HepG2 (cell line): ENCODE results near the gene HSD11B1L. TPM values are rescaled to one million over a fixed set of nuclear protein-coding genes. Genes with fewer than 3 reads are reported as not detected.

Source experiments
- CC2D1A ChIP-seq: sonication (generic); formaldehyde crosslinking; IDR thresholded peaks from 2 replicates; pipeline ENCODE4 v1.8.1; 2023; ENCODE audit warnings: mild to moderate bottlenecking, missing genetic modification reagents
- ELK4 ChIP-seq: sonication (generic); formaldehyde crosslinking; IDR thresholded peaks from 2 replicates; pipeline ENCODE4 v1.9.0; 2021; ENCODE audit warnings: missing genetic modification reagents, borderline replicate concordance
- HDAC2 ChIP-seq: sonication (generic); formaldehyde crosslinking; IDR thresholded peaks from 2 replicates; pipeline ENCODE4 v1.4.0; 2020; ENCODE audit warnings: missing genetic modification reagents
- HNRNPH1 ChIP-seq: fragments of 200-400 bp; formaldehyde crosslinking; optimal IDR thresholded peaks from 2 replicates; pipeline ENCODE3; 2017; ENCODE audit warnings: mild to moderate bottlenecking, low read depth, low read length
- LBX2 ChIP-seq: sonication (generic); formaldehyde crosslinking; IDR thresholded peaks from 2 replicates; pipeline ENCODE4 v1.5.0; 2020; ENCODE audit warnings: missing genetic modification reagents, mild to moderate bottlenecking, borderline replicate concordance
- MEF2D ChIP-seq: sonication (generic); formaldehyde crosslinking; IDR thresholded peaks from 2 replicates; pipeline ENCODE4 v1.5.1; 2020; ENCODE audit warnings: mild to moderate bottlenecking, missing genetic modification reagents
- MXD1 ChIP-seq: sonication (generic); formaldehyde crosslinking; IDR thresholded peaks from 2 replicates; pipeline ENCODE4 v1.4.0; 2020; ENCODE audit warnings: mild to moderate bottlenecking, missing genetic modification reagents
- NAIF1 ChIP-seq: sonication (generic); formaldehyde crosslinking; IDR thresholded peaks from 2 replicates; pipeline ENCODE4 v1.5.0; 2020; ENCODE audit warnings: mild to moderate bottlenecking, missing genetic modification reagents, borderline replicate concordance
- POGZ ChIP-seq: sonication (generic); formaldehyde crosslinking; IDR thresholded peaks from 2 replicates; pipeline ENCODE4 v1.4.0; 2020; ENCODE audit warnings: mild to moderate bottlenecking, missing genetic modification reagents
- POLR2AphosphoS5 ChIP-seq: IDR thresholded peaks from 2 replicates; pipeline ENCODE4 v1.6.1; 2012; ENCODE audit warnings: low read depth, low read length
- SRSF4 ChIP-seq: fragments of 200-400 bp; formaldehyde crosslinking; IDR thresholded peaks from one replicate; pipeline ENCODE4 v1.6.1; 2018; ENCODE audit warnings: mild to moderate bottlenecking, low read depth, low read length, moderate library complexity; ENCODE audit not compliant: poor library complexity, severe bottlenecking
- ZBTB7B ChIP-seq: sonication (generic); formaldehyde crosslinking; IDR thresholded peaks from 2 replicates; pipeline ENCODE4 v1.4.0; 2020; ENCODE audit warnings: missing genetic modification reagents
- ZMYM3 ChIP-seq: sonication (generic); formaldehyde crosslinking; IDR thresholded peaks from 2 replicates; pipeline ENCODE4 v1.5.1; 2020; ENCODE audit warnings: mild to moderate bottlenecking, missing genetic modification reagents
- ZNF18 ChIP-seq: sonication (generic); formaldehyde crosslinking; IDR thresholded peaks from 2 replicates; pipeline ENCODE4 v1.8.0; 2022; ENCODE audit warnings: mild to moderate bottlenecking, missing genetic modification reagents; ENCODE audit not compliant: insufficient replicate concordance
- ZNF770 ChIP-seq: sonication (generic); formaldehyde crosslinking; IDR thresholded peaks from 2 replicates; pipeline ENCODE4 v1.5.0; 2020; ENCODE audit warnings: mild to moderate bottlenecking, missing genetic modification reagents
- polyA plus RNA-seq, 8 experiments: library from polyadenylated mRNA; depleted of rRNA in 3 of 8; stranded (reverse) in 7 of 8; unstranded in 1 of 8; fragments of >200 nt; fragmentation: Illumina TruSeq in 4 of 8; extraction: Trizol in 4 of 8; gene quantifications; 2 replicates each; pipeline versions ENCODE4 v1.2.1 to v1.2.3, GENCODE V29; 2011 to 2016; ENCODE audit warnings: low read depth in 4 of 8, missing spikeins in 1 of 8, mixed read lengths in 1 of 8; ENCODE audit not compliant: insufficient read depth in 1 of 8
- total RNA-seq, 5 experiments: library from RNA; depleted of rRNA; stranded (reverse); fragments of >200 nt; fragmentation: Illumina TruSeq; extraction: Trizol; gene quantifications; 2 replicates each; pipeline ENCODE4 v1.2.3, GENCODE V29; 2016; ENCODE audit warnings: low read depth in 1 of 5
- TF ChIP-seq, protein P1 (sequence below): sonication (generic); formaldehyde crosslinking; IDR thresholded peaks from 2 replicates; pipeline ENCODE4 v1.4.0; 2020; ENCODE audit warnings: missing genetic modification reagents, low read depth, mild to moderate bottlenecking, borderline replicate concordance
- TF ChIP-seq, protein P2 (sequence below): IDR thresholded peaks from 2 replicates; pipeline ENCODE4 v1.6.1; 2012; ENCODE audit warnings: inconsistent platforms

Gene HSD11B1L
- total and polyA plus RNA-seq, 2 of the 13 experiments (the other 11 are each of a cell fraction or from before 2014, with no cell fraction given): 2.8 to 3.9 TPM

- TF ChIP-seq ZMYM3 (CRISPR knock-in tag) (peak; percentile 39; the same call in 1 of the 2 replicates), NAIF1 (CRISPR knock-in tag) (0 out of 2 replicates have a peak, but pooled peaks have one; percentile 78), ZNF18 (CRISPR knock-in tag) (no peak), SRSF4 (no peak), CC2D1A (CRISPR knock-in tag) (peak; percentile 72; the same call in 1 of the 2 replicates), LBX2 (CRISPR knock-in tag) (peak; percentile 80), MEF2D (CRISPR knock-in tag) (peak; percentile 69), POLR2AphosphoS5 (peak; percentile 92), HDAC2 (peak; percentile 83), POGZ (CRISPR knock-in tag) (peak; percentile 87), MXD1 (peak; percentile 94; the same call in 1 of the 2 replicates), ELK4 (CRISPR knock-in tag) (0 out of 2 replicates have a peak, but pooled peaks have one; percentile 44), HNRNPH1 (no peak), ZNF770 (CRISPR knock-in tag) (peak; percentile 60), ZBTB7B (peak; percentile 48; the same call in 1 of the 2 replicates)
- TF ChIP-seq, protein P1, sequence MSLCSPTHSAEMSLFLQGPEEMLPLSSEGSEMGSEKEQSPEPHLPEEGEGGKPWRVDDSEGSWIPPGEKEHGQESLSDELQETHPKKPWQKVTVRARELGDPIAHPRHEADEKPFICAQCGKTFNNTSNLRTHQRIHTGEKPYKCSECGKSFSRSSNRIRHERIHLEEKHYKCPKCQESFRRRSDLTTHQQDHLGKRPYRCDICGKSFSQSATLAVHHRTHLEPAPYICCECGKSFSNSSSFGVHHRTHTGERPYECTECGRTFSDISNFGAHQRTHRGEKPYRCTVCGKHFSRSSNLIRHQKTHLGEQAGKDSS (CRISPR knock-in tag): peak; percentile 52; the same call in 1 of the 2 replicates
- TF ChIP-seq, protein P2, sequence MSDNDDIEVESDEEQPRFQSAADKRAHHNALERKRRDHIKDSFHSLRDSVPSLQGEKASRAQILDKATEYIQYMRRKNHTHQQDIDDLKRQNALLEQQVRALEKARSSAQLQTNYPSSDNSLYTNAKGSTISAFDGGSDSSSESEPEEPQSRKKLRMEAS: peak; percentile 98
Measured at GRCh38 chr19:5719961-5720790, 39.3 kb downstream of the HSD11B1L start, which contains the start of the genes CATSPERD and LONP1 (continued).
